ENCODE measurements around the gene HSPA12B.

DNA sequence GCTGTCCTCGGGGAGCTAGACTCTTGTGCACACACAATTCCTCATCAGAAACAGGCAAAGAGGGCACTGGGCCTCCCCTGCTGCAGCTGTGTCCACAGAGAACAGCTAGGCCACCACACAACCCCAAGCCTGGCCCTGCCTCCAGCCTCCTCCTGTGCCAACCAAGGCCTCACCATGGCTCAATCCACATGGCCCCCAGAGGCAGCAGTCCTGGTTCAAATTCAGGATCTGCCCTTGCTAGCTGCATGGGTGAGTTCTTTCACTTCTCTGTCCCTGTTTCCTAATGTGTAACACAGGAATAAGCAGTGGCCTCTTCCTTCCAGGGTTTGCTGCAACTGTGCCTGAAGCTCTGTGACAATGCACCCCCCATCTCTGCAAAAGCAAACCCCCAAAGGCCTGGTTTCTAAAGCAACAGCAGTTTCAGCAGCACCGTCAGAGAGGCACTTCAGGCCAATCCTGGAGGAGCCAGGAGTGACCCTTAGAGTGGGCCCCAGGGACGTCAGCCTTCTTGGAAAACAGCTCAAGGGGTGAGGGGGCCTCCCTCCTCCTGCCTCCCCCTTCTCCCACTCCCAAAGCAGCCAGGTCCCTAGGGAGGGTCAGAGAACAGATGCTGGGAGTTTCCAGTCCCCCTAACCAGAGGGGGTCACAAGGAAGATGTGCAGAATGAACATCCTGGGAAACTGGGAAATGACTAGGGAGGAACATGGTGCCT is 32.8 kb downstream of the HSPA12B start:
- TF ChIP-seq RAD21 (conservative IDR thresholded peaks at IDR 0.05) (no peak), POLR2AphosphoS5 (IDR thresholded peaks at IDR 0.05) (no peak), EZH2 (IDR thresholded peaks at IDR 0.05; ENCODE audit: borderline replicate concordance, insufficient read depth, low read length, poor library complexity, severe bottlenecking) (no peak), SMC3 (conservative IDR thresholded peaks at IDR 0.05; ENCODE audit: poor library complexity) (no peak), MXI1 (conservative IDR thresholded peaks at IDR 0.05; ENCODE audit: poor library complexity, severe bottlenecking) (no peak), TAF1 (IDR thresholded peaks at IDR 0.05; ENCODE audit: low read depth) (no peak)
- TF ChIP-seq, protein P1, sequence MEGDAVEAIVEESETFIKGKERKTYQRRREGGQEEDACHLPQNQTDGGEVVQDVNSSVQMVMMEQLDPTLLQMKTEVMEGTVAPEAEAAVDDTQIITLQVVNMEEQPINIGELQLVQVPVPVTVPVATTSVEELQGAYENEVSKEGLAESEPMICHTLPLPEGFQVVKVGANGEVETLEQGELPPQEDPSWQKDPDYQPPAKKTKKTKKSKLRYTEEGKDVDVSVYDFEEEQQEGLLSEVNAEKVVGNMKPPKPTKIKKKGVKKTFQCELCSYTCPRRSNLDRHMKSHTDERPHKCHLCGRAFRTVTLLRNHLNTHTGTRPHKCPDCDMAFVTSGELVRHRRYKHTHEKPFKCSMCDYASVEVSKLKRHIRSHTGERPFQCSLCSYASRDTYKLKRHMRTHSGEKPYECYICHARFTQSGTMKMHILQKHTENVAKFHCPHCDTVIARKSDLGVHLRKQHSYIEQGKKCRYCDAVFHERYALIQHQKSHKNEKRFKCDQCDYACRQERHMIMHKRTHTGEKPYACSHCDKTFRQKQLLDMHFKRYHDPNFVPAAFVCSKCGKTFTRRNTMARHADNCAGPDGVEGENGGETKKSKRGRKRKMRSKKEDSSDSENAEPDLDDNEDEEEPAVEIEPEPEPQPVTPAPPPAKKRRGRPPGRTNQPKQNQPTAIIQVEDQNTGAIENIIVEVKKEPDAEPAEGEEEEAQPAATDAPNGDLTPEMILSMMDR (IDR thresholded peaks at IDR 0.05; ENCODE audit: poor library complexity, severe bottlenecking), result no peak
